Measurements from ENCODE around the gene TREH. TPM values are rescaled to one million over a fixed set of nuclear protein-coding genes. Genes with fewer than 3 reads are reported as not detected.
"Not testable (repeated sequence)": the region's sequence is repeated elsewhere in the genome, so short reads cannot be mapped to it uniquely, and the experiment has no call there.

TREH gene, protein sequence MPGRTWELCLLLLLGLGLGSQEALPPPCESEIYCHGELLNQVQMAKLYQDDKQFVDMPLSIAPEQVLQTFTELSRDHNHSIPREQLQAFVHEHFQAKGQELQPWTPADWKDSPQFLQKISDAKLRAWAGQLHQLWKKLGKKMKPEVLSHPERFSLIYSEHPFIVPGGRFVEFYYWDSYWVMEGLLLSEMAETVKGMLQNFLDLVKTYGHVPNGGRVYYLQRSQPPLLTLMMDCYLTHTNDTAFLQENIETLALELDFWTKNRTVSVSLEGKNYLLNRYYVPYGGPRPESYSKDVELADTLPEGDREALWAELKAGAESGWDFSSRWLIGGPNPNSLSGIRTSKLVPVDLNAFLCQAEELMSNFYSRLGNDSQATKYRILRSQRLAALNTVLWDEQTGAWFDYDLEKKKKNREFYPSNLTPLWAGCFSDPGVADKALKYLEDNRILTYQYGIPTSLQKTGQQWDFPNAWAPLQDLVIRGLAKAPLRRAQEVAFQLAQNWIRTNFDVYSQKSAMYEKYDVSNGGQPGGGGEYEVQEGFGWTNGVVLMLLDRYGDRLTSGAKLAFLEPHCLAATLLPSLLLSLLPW
- not detected in 2 replicates for total RNA-seq

DNA sequence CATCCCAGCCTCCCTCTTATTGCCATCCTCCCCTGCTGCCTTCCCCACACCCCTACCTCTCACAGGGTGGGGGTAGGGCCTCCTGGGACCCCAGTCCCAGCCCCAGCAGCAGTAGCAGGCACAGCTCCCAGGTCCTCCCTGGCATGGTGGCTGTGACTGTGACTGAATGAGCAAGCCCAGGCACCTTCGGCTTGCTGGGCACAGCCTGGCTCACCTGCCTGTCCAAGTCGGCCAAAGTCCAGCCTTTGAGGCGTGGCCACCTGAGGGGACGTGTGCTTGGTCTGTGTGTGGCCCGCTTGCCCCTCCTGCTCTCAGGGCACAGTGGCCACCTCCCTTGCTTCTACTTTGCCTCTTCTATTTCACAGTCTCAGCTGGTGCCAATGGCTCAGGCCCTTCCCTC is at the start of gene TREH:
Gene TREH (minus strand): TSS at position 168 of the 400 bp plus-strand sequence. CDS start 23 bp downstream, at position 145.
- TF ChIP-seq CTCF (IDR thresholded peaks at IDR 0.05; ENCODE audit: insufficient read depth, low read depth, low read length) = no peak
- no peak for DNase-seq (ENCODE audit: low read depth)
- no peak within 1 kb of the TSS for H3K4me3 ChIP-seq (ENCODE audit: low read depth, low read length)

- H3K4me3 ChIP-seq (ENCODE audit: low read depth, low read length); DNase-seq (ENCODE audit: low read depth): not testable (repeated sequence)
These were observed 48.7 kb upstream of the TREH start for GRCh38 chr11:118728112-118728511.

DNA sequence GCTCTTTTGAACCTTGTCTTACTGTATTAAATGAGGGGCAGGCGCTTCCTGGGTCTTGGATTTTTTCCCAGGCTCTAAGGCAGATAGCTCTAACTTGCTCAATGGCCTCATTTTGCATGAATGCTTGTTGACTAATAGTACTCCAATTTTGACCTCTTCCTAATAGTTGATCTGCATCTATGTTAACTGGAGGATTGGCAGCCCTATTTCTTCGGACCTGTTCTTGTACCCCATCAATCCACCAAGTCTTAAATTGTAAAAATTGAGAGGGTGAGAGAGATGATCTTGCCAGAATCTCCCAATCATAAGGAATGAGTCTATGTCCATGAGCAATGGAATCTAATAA is 48.2 kb upstream of the TREH start:
- not testable (repeated sequence) for DNase-seq (ENCODE audit: low read depth); H3K4me3 ChIP-seq (ENCODE audit: low read depth, low read length)

- not testable (repeated sequence) for DNase-seq (ENCODE audit: low read depth); H3K4me3 ChIP-seq (ENCODE audit: low read depth, low read length)
These were observed 47.7 kb upstream of the TREH start for GRCh38 chr11:118727001-118727720.

DNA sequence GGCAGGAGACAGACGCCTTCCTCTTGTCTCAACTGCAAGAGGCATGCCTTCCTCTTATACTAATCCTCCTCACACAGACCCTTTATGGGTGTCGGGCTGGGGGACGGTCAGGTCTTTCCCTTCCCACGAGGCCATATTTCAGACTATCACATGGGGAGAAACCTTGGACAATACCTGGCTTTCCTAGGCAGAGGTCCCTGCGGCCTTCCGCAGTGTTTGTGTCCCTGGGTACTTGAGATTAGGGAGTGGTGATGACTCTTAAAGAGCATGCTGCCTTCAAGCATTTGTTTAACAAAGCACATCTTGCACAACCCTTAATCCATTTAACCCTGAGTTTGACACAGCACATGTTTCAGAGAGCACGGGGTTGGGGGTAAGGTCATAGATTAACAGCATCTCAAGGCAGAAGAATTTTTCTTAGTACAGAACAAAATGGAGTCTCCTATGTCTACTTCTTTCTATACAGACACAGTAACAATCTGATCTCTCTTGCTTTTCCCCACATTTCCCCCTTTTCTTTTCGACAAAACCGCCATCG is 42.1 kb upstream of the TREH start:
- not testable (repeated sequence) for DNase-seq (ENCODE audit: low read depth); H3K4me3 ChIP-seq (ENCODE audit: low read depth, low read length)

DNA sequence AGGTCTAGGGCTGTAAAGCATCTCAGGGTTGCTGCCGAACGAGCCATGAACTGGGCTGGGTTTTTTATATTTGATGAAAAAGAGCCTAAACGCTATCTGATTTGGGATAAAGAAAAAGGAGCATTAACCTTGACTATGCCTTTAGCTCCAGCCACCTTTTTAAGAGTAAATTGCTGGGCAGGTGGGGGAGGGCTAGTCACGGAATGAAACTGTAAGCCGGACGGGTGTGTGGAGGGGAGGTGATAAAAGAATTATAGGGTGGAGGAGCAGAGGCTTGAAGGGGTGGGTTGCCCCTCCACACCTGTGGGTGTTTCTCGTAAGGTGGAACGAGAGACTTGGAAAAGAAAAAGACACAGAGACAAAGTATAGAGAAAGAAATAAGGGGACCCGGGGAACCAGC is 41.3 kb upstream of the TREH start:
- DNase-seq (ENCODE audit: low read depth) = not testable (repeated sequence)

GRCh38 chr11:118720078-118720477 is 40.6 kb upstream of the TREH start:
- DNase-seq (ENCODE audit: low read depth); H3K4me3 ChIP-seq (ENCODE audit: low read depth, low read length): not testable (repeated sequence)

More for the DNA sequence above, 41.3 kb upstream of the TREH start:
- H3K4me3 ChIP-seq (ENCODE audit: low read depth, low read length) = not testable (repeated sequence)

DNA sequence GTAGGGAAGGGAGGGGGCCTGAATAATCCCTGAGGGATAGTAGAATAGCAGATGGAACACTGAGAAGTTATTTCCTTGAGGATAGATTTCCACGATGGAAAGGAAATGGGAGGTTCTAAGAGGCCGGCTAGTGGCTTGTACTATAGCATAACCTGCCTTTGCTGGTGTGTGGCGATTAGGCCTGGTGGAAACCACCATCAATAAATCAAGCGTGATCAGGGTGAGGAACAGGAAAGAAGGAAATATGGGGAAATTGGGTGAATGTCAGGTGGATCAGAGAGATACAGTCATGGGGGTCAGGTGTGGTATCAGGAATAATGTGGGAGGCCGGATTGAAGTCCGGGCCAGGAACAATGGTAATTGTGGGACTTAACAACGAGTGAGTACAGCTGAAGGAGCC is 39.1 kb upstream of the TREH start:
- not testable (repeated sequence) for DNase-seq (ENCODE audit: low read depth); H3K4me3 ChIP-seq (ENCODE audit: low read depth, low read length)

- DNase-seq (ENCODE audit: low read depth); H3K4me3 ChIP-seq (ENCODE audit: low read depth, low read length): not testable (repeated sequence)
These were observed 38.3 kb upstream of the TREH start for GRCh38 chr11:118717733-118718132.

DNA sequence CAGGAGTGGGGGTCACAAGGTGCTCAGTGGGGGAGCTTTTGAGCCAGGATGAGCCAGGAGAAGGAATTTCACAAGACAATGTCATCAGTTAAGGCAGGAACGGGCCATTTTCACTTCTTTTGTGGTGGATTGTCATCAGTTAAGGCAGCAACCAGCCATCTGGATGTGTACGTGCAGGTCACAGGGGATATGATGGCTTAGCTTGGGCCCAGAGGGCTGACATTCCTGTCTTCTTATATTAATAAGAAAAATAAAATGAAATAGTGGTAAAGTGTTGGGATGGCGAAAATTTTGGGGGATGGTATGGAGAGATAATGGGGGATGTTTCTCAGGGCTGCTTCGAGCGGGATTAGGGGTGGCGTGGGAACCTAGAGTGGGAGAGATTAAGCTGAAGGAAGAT is 37.8 kb upstream of the TREH start:
- DNase-seq (ENCODE audit: low read depth); H3K4me3 ChIP-seq (ENCODE audit: low read depth, low read length): not testable (repeated sequence)

DNA sequence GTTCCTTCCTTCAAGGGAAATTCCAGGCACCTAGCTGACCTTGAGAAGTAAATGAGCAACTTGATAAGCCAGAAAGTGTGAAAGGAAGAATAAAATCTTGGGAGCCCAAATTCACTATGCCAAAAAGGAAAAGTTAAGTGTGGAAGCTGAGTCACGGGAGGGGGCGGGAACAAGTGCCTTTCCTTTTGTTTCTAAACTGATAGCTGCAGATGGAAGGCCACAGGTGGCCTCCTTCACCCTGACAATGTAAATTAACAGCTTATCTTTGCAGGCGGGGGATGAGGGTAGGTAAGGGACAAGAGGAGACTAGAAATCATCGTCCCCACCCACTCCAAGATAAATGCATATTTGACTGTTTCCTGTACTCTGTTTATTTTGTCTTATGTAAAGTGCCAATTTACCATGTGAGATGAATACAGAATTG is 36.4 kb upstream of the TREH start:
- TF ChIP-seq CTCF (IDR thresholded peaks at IDR 0.05; ENCODE audit: insufficient read depth, low read depth, low read length) = no peak
- no peak for DNase-seq (ENCODE audit: low read depth)

More for the DNA sequence above, 36.4 kb upstream of the TREH start:
- H3K4me3 ChIP-seq (ENCODE audit: low read depth, low read length) = no peak overlapping the region

Measured in fibroblast of villous mesenchyme (primary cell).